Femur (tissue), 1 donor: ENCODE measurements around the gene AP2B1.
"Not testable (repeated sequence)": the region's sequence is repeated elsewhere in the genome, so short reads cannot be mapped to it uniquely, and the experiment has no call there.

Experiments
- DNase-seq: peaks from one replicate; pipeline ENCODE4 v3.0.0-alpha.2; 2017

The AP2B1 gene

GRCh38 chr17:35703308-35703707 lies 116.2 kb downstream of the AP2B1 start:
- not testable (repeated sequence) for DNase-seq

DNA sequence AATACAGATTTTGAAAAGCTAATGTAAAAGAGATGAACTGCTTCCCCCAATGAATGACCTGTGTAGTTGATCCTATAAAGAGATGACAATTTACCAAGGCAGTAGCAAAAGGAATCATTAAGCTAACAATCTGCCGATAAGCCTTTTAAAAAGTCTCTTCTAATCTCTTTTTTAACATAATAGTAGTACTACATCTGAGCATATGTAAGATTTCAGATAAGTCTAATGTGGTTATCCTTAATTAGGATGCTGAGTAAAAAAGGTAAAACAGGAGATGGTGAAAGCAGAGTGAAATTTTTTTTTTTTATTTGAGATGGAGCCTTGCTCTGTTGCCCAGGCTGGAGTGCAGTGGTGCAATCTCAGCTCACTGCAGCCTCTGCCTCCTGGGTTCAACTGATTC lies 118.1 kb downstream of the AP2B1 start:
- no peak for DNase-seq

- no peak for DNase-seq
Measured at GRCh38 chr17:35705705-35706104, 118.6 kb downstream of the AP2B1 start.

DNA sequence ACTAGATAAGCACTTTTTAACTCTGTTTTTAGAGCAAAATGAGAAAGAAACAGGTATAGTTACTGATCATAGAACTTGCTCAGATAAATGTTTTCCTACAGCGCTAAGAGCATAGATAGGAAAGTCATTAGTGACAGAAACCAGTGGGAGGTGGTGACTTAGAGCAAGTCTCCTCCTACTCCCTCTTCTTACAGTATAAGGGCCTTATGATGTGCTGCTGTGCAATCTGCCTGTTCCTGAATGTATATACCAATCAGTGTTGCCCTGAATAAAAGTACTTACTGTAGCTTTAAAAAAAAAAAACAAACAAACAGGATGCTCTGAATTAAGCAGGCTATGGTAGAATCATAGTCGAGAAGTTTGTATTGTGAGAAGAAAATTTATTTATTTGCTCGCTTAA lies 121.0 kb downstream of the AP2B1 start:
- DNase-seq = no peak

DNA sequence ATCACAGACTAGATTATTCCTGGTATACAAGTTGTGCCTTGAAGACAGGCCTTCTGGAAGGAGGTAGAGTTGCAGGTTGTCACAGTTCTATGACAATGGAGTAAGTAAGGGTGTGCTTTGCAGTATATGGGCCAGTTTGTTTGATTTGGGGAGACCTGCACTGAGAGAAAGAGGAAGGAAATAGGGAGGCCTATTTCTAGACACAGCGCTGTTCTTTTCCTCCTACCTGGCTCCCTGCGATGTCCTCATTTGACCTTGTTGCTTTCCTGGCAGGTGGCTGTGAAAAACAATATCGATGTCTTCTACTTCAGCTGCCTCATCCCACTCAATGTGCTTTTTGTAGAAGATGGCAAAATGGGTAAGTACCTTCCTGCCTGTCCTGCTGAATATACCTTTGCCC lies 121.8 kb downstream of the AP2B1 start:
- DNase-seq = no peak

DNA sequence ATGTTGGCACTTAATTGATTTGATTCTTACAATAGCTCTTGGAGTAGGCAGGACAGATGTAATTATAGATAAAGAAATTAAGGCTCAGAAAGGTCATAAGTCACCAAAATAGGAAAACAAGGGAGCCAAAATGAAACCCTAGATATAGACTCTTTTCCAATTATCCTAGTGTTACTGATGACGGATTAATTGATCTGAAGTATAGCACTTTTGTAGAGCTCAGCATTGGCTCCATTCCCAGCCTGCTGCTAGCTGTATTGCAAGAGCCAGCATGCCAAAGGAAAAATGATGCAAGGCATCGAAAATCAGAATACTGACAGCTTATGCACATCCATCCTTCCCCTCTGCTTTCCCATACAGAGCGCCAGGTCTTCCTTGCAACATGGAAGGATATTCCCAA lies 122.8 kb downstream of the AP2B1 start:
- no peak for DNase-seq

DNA sequence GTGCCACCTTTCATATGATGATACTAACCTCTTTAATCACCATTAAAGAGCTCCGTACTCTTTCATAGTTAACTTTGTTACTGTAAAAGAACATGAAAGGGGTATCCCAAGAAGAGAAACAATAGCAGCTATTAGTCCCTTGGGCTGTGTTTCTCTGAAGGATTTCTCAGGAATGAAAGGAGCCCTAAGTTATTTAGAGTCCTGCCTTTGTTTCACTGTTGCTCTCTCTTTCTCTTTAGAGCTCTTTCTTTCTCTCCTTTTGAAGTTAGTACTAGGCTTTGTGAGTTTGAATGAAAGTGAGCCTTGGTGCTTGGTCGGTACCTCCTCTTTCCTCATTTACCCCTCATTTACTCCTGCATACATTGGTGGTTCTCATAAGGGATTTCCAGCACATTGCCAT lies 123.8 kb downstream of the AP2B1 start:
- DNase-seq = no peak

DNA sequence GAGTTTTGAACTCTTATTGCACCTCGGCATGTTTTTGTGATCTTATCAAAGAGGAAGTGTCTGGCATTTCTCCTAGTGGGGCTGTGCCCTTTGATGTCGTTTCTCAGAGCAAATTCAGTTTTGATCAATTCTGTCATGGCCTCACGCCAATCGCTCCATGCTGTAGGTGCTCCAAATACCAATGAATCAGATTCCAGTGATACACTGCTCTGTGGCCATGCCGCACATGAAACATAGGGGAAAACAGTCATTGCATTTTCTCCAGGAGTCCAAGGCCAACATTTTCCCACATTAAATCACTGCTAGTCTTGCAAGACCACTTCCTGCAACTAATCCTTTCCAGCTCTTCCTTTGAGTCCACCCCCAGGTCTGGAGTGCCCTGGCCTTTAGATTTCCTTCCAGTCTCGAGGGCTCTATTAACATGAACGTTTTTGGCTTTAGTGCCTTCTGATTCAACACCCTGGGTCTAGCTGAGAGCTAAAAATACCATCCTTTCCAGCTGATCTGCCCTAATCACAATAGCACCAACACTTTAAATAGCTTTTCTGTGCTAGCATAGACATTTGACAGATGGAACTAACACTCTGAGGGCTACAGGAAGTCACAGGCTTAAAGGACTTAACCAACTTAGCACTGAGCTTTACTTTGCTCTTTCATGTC lies 126.1 kb downstream of the AP2B1 start:
- DNase-seq = peak; percentile 37

- DNase-seq = no peak
Measured at GRCh38 chr17:35714988-35715387, 127.9 kb downstream of the AP2B1 start.

DNA sequence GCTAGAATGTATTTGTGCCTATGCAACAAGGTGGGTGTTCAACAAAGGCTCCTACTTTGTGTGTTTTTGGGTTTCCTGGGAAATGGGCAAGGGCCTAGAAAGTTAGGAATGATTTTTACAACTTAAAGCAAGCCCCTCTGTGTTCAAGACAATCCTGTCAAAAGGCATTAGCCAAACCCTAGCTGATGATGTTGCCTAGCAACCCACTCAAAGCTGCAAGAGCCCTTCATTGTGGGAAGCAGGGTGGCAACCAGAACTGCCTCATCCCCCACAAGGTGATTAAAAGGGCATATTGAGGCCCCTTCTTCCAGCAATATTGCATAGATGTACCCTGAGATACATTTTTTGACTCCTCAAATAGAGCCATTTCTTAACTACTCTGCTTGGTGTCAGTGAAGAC lies 128.3 kb downstream of the AP2B1 start:
- no peak for DNase-seq

GRCh38 chr17:35716173-35716572 lies 129.1 kb downstream of the AP2B1 start:
- DNase-seq = no peak

- no peak for DNase-seq
Measured at GRCh38 chr17:35716897-35717465, 129.9 kb downstream of the AP2B1 start.

- no peak for DNase-seq
Measured at GRCh38 chr17:35717475-35717874, 130.4 kb downstream of the AP2B1 start.

- no peak for DNase-seq
Measured at GRCh38 chr17:35723735-35724134, 136.6 kb downstream of the AP2B1 start.

DNA sequence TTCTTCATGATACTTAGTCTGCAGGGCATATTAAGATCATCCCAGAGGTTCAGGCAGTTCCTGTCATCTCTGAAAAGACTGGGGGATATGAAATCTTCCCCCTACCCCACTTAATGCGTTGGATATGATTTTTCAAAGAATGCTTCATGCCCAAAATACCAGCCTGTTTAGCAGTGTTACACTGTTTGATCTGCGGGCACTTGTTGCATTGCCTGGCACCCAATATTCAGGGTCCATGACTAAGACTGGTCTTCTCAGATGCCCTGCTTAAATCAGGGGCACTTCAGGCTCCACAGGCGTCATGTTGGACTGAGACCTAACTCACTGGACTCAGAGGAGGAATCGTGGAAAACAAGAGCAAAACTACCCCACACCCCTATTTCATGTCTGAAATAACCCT lies 137.9 kb downstream of the AP2B1 start:
- DNase-seq = no peak

DNA sequence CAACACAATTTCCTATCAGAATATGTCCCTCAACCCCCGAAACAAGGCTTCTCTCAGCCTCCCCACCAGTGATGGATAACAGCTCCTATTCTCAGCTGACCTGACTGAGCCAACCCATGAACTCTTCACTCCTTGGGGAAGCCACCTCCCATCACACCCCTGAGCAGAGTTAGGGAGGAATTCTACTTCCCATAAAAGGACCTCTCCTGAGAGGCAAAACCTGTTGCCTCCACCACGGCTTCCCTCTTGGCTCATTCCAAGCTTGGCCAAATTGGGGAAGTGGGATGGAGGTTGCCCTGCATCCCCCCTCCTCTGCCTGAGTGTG lies 138.6 kb downstream of the AP2B1 start:
- no peak for DNase-seq

DNA sequence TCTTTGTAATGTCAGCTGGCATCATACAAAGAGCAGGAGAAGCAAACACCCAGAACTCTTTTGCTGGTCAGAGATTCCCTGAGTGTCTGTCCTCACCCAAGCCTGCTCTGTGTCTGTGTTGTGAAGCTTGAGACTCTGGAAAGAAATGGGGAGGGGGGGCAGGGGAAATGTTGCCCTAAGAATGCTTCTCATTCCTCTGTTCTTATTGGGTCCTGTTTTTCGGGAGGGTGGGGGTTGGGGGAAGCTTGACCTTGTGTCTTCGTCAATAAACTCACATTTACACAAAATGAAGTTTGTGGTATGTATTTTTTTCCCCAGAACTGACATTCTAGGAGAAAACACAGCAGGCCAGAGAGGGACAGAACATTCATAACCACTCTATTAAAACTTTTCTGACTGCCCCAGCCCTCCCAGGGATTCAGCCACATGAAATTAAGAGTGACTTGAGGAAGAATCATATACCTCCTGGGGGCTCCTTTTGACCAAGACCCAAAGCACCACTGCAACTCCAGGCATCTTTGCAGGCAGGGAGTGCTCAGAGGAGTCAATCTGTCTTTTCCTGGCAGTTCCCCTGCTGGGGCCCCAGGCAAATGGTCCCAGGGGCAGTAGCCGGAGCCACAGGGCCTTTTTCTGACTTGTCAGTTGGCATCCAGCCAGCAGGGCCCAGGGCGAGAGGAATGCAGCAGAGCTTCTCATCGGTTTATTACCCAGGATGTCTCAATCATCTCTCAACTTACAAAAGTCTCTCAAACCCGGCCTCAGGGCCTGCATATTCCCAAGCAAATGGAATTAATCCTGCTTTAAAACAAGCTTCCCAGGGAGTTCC lies 139.2 kb downstream of the AP2B1 start:
- peak; percentile 64 for DNase-seq

- DNase-seq = no peak
Measured at GRCh38 chr17:35726953-35727460, 139.9 kb downstream of the AP2B1 start.

DNA sequence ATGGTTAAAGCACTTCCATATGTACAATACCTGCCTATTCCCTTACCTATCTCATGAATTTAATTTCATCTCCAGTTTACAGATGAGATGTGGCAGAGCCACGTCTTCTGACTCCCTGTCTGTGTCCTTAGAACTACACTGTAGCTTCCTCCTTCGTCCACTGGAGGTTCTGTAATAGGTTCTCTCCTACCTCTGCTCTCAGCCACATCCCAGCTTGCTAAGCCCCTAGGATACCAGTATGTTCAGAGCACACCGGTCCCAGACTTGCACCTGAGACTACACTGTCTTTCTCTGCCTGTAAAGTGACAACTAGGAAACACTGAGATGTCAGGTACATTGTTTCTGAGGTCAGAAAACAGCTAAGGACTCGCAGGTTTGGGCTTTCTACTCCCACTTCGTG lies 140.5 kb downstream of the AP2B1 start:
- DNase-seq = no peak

GRCh38 chr17:35728551-35728950 lies 141.4 kb downstream of the AP2B1 start:
- no peak for DNase-seq

GRCh38 chr17:35729405-35729833 lies 142.3 kb downstream of the AP2B1 start:
- DNase-seq = no peak

GRCh38 chr17:35730400-35731005 lies 143.4 kb downstream of the AP2B1 start:
- no peak for DNase-seq

DNA sequence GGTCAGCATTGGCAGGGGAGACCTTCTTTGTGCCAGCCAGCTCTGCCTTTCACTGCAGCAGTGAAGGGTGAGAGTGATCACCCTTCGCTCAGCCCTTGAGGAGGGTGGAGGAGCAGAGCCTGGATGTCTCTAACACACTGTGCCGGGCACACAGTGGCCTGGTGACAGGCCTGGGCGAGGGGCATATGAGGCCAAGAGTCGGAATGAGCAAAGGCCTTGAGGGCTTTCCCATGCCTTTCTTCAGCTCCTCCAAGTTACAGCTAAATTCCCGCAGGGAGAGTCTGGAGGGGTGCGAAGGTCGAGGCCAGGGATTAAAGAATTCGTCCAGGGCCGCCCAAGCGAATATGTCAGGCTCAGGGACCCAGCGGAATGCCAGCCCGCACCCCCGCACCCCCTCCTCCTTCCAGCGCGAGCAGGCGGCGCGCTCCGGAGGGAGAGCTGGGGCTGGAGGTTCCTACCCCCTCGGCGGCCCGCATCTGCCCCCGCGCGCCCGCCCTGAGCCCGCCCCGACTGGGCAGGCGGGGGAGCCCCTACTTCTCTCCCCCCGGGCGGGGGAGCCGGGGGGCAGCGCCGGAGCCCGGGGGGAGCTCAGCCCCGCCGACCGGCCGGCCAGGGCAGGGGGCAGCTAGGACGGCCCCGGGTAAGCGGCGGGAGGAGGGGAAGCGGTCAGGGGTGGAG lies 144.3 kb downstream of the AP2B1 start, which contains the start of gene RASL10B:
Gene RASL10B, plus strand, starts transcription at position 401 of the 678 bp plus-strand sequence. CDS start 3,546 bp downstream, outside the sequence.
- peak; percentile 60 for DNase-seq
